Stomach (tissue), 9 donors: ENCODE measurements around the gene SON. TPM values are rescaled to one million over a fixed set of nuclear protein-coding genes. Genes with fewer than 3 reads are reported as not detected.

Source experiments
- DNase-seq, 2 donors: peaks; one replicate each; pipeline versions ENCODE4 v3.0.0 to v3.0.0-alpha.2; 2013 to 2019
- H3K27ac ChIP-seq, 5 donors: fragments of 200-600 bp in 4 of 5; sonication (generic) in 4 of 5; one replicate each; pipeline ENCODE4 v1.5.1; 2013 to 2019; ENCODE audit warnings: mild to moderate bottlenecking in 1 of 5, moderate library complexity in 1 of 5
- H3K27me3 ChIP-seq, 3 donors: fragments of 200-600 bp; sonication (generic); one replicate each; pipeline ENCODE4 v1.5.1; 2017 to 2019; ENCODE audit warnings: mixed run types in 1 of 3
- H3K36me3 ChIP-seq, 4 donors: fragments of 200-600 bp; sonication (generic); 1 replicate in 3 of 4; 2 replicates in 1 of 4; pipeline ENCODE4 v1.5.1; 2016 to 2019
- H3K4me1 ChIP-seq, 4 donors: fragments of 200-600 bp; sonication (generic); one replicate each; pipeline ENCODE4 v1.5.1; 2016 to 2019
- H3K4me3 ChIP-seq, 4 donors: fragments of 200-600 bp; sonication (generic) in 3 of 4; one replicate each; pipeline ENCODE4 v1.5.1; 2016 to 2019; ENCODE audit warnings: mild to moderate bottlenecking in 1 of 4
- H3K9me3 ChIP-seq, 4 donors: fragments of 200-600 bp; sonication (generic); one replicate each; pipeline ENCODE4 v1.5.1; 2016 to 2019
- EP300 ChIP-seq: sonication (generic); formaldehyde crosslinking; IDR thresholded peaks from one replicate; pipeline ENCODE4 v1.6.1; 2017; ENCODE audit warnings: antibody characterized with exemption
- POLR2A ChIP-seq, 4 donors: fragments of 450-650 bp; IDR thresholded peaks; one replicate each; pipeline ENCODE4 v1.6.1; 2016; ENCODE audit warnings: antibody characterized with exemption in 4 of 4, control low read depth in 2 of 4, mild to moderate bottlenecking in 1 of 4, moderate library complexity in 1 of 4
- POLR2AphosphoS5 ChIP-seq, 3 donors: sonication (generic); formaldehyde crosslinking; IDR thresholded peaks; one replicate each; pipeline ENCODE4 v1.6.1; 2016; ENCODE audit warnings: antibody characterized with exemption in 3 of 3
- WGBS, 5 donors: extraction: QIAGEN DNeasy Blood & Tissue Kit in 3 of 5; methylation state at CpG; one replicate each; pipeline versions ENCODE4 v1.1.5 to v1.1.7; 2013 to 2018; 5-methylcytosine and 5-hydroxymethylcytosine counted together
- intact Hi-C: fragments of 100-400 bp; cut with DNase I; formaldehyde crosslinking; loops from one replicate; pipeline ENCODE4 v1.15.1; 2023; ENCODE audit warnings: low total_unique reads
- polyA plus RNA-seq, 3 donors: library from polyadenylated mRNA; stranded (reverse); fragments of 200-250 nt; gene quantifications; one replicate each; pipeline ENCODE4 v1.2.3, GENCODE V29; 2013
- total RNA-seq, 5 donors: library from RNA; depleted of rRNA; stranded (reverse); fragments of >200 nt; gene quantifications; one replicate each; pipeline versions ENCODE4 v1.1.0 to v1.2.3, GENCODE V29; 2014 to 2016
- TF ChIP-seq, protein P1 (sequence below), 7 experiments: fragments of 450-650 bp in 4 of 7; fragments of 200-600 bp in 3 of 7; sonication (generic) in 3 of 7; IDR thresholded peaks; one replicate each; pipeline ENCODE4 v1.5.1; 2016 to 2019; ENCODE audit warnings: antibody characterized with exemption in 7 of 7, control low read depth in 2 of 7, mild to moderate bottlenecking in 1 of 7
- donor health status: healthy with polysubstance abuse.
- donor health status: Bipolar disorder and iron deficiency.
- donor health status: healthy.

SON gene
- total and polyA plus RNA-seq, 8 donors: 31.8 to 419 (median 221) TPM

DNA sequence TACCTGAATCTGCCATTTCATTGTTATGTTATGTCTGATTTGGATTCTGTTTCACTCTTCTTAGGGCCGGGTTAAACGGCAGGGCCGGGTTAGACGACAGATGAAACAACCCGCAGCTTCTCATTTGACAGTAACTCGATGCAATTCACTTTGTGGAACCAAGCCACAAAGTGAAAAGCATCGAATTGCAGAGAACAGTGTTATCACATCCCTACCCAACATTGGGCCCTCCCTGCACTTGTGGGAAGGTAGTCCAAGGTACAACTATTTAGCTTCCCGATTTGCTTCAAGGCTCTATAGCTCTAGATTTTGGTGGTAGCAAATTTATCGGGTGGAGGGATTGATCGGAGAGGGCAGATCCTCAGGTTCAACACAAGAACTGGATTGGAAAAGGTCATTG lies 17.0 kb downstream of the SON start:
- Histone ChIP-seq H3K4me3 (no peak overlapping the region), H3K27ac (no peak overlapping the region), H3K36me3 (peaks cover 59 to 100% (median 93%) of the 10 kb centered on the region in 4 donors), H3K27me3 (no peaks in the 10 kb centered on the region), H3K4me1 (peaks cover 0 to 56% (median 27%) of the 10 kb centered on the region in 4 donors), H3K9me3 (no peaks in the 10 kb centered on the region)
- intact Hi-C loops: no loop called here
- no peak for DNase-seq
- WGBS, 5 donors: 89 to 92% (median 89%) methylated on average over 10 of the region's 10 CpGs
- TF ChIP-seq, protein P1, sequence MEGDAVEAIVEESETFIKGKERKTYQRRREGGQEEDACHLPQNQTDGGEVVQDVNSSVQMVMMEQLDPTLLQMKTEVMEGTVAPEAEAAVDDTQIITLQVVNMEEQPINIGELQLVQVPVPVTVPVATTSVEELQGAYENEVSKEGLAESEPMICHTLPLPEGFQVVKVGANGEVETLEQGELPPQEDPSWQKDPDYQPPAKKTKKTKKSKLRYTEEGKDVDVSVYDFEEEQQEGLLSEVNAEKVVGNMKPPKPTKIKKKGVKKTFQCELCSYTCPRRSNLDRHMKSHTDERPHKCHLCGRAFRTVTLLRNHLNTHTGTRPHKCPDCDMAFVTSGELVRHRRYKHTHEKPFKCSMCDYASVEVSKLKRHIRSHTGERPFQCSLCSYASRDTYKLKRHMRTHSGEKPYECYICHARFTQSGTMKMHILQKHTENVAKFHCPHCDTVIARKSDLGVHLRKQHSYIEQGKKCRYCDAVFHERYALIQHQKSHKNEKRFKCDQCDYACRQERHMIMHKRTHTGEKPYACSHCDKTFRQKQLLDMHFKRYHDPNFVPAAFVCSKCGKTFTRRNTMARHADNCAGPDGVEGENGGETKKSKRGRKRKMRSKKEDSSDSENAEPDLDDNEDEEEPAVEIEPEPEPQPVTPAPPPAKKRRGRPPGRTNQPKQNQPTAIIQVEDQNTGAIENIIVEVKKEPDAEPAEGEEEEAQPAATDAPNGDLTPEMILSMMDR (IDR thresholded peaks at IDR 0.05): no peak
- TF ChIP-seq POLR2AphosphoS5 (IDR thresholded peaks at IDR 0.05) (no peak), EP300 (no peak), POLR2A (IDR thresholded peaks at IDR 0.05) (no peak)

- Histone ChIP-seq H3K4me3 (no peak overlapping the region), H3K4me1 (peaks cover 0 to 47% (median 25%) of the 10 kb centered on the region in 4 donors), H3K9me3 (no peaks in the 10 kb centered on the region), H3K36me3 (peaks cover 58 to 94% (median 85%) of the 10 kb centered on the region in 4 donors), H3K27me3 (no peaks in the 10 kb centered on the region), H3K27ac (no peak overlapping the region)
- DNase-seq: no peak
- intact Hi-C loops: no loop called here
- TF ChIP-seq POLR2AphosphoS5 (IDR thresholded peaks at IDR 0.05): no peak
- TF ChIP-seq, protein P1 (IDR thresholded peaks at IDR 0.05): no peak
- no peak for TF ChIP-seq EP300
- TF ChIP-seq POLR2A (IDR thresholded peaks at IDR 0.05): no peak
These were observed 18.1 kb downstream of the SON start for GRCh38 chr21:33560965-33561364.

DNA sequence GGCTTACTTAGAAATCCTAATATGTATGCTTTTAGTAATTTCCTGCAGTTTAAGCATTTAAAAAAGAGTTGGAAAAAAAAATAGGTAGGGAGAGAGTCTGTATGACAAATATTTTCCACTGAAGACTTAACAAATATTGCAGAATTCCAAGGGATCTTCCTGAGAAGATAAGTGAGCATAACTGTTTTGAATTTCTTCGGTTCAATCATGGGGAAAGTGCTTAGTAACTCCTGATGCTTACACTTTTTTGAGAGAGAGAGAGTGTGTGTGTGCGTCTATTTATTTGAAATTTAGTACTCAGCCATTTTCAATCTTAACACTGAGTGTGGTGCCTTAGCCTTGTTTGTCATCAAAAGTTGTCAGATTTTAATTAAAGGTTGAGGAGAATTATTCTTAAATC lies 18.5 kb downstream of the SON start:
- no peaks in the 10 kb centered on the region for H3K27me3 ChIP-seq
- no peak overlapping the region for H3K4me3 ChIP-seq
- DNase-seq: no peak
- intact Hi-C loops: no loop called here
- no peaks in the 10 kb centered on the region for H3K9me3 ChIP-seq
- H3K4me1 ChIP-seq: peaks cover 0 to 43% (median 22%) of the 10 kb centered on the region in 4 donors
- no peak for TF ChIP-seq POLR2A (IDR thresholded peaks at IDR 0.05)
- no peak for TF ChIP-seq POLR2AphosphoS5 (IDR thresholded peaks at IDR 0.05)
- no peak for TF ChIP-seq EP300
- TF ChIP-seq, protein P1 (IDR thresholded peaks at IDR 0.05): no peak
- H3K36me3 ChIP-seq: peaks cover 54 to 90% (median 81%) of the 10 kb centered on the region in 4 donors
- no peak overlapping the region for H3K27ac ChIP-seq
- WGBS, 5 donors: 73 to 85% (median 79%) methylated on average over 2 of the region's 2 CpGs

GRCh38 chr21:33562389-33562788 lies 19.6 kb downstream of the SON start:
- 94 to 100% (median 98%) methylated on average over 2 of the region's 2 CpGs for WGBS, 5 donors
- TF ChIP-seq EP300 (no peak), POLR2A (IDR thresholded peaks at IDR 0.05) (no peak), POLR2AphosphoS5 (IDR thresholded peaks at IDR 0.05) (no peak)
- TF ChIP-seq, protein P1 (IDR thresholded peaks at IDR 0.05): no peak
- H3K4me1 ChIP-seq: peaks cover 0 to 41% (median 16%) of the 10 kb centered on the region in 4 donors
- H3K9me3 ChIP-seq: no peaks in the 10 kb centered on the region
- no peak for DNase-seq
- intact Hi-C loops: no loop called here
- H3K36me3 ChIP-seq: peaks cover 45 to 88% (median 77%) of the 10 kb centered on the region in 4 donors
- no peak overlapping the region for H3K27ac ChIP-seq
- H3K4me3 ChIP-seq: no peak overlapping the region
- H3K27me3 ChIP-seq: no peaks in the 10 kb centered on the region
